Lower leg skin (tissue), 4 donors: ENCODE data around the gene NTNG1. TPM values are rescaled to one million over a fixed set of nuclear protein-coding genes. Genes with fewer than 3 reads are reported as not detected.

Source experiments
- DNase-seq, 2 donors: peaks; one replicate each; pipeline ENCODE4 v3.0.0-alpha.2; 2019; ENCODE audit warnings: low spot score in 2 of 2
- H3K4me3 ChIP-seq: fragments of 200-600 bp; sonication (generic); 2 replicates; pipeline ENCODE4 v1.5.1; 2017; ENCODE audit warnings: mild to moderate bottlenecking, low read depth; ENCODE audit not compliant: poor library complexity, severe bottlenecking
- CTCF ChIP-seq, 3 donors: fragments of 450-650 bp; IDR thresholded peaks; one replicate each; pipeline ENCODE4 v1.5.1; 2016; ENCODE audit warnings: antibody characterized with exemption in 3 of 3, mild to moderate bottlenecking in 3 of 3, moderate library complexity in 2 of 3
- POLR2A ChIP-seq, 2 donors: fragments of 450-650 bp; IDR thresholded peaks; one replicate each; pipeline ENCODE4 v1.6.1; 2016 to 2017; ENCODE audit warnings: antibody characterized with exemption in 2 of 2, mild to moderate bottlenecking in 1 of 2, moderate library complexity in 1 of 2
- WGBS, 2 donors: methylation state at CpG; one replicate each; pipeline ENCODE4 v1.1.5; 2018; 5-methylcytosine and 5-hydroxymethylcytosine counted together
- intact Hi-C: fragments of 100-400 bp; cut with DNase I; formaldehyde crosslinking; loops from one replicate; pipeline ENCODE4 v1.15.0; 2023; ENCODE audit warnings: low total_unique reads
- total RNA-seq, 4 donors: library from RNA; depleted of rRNA; stranded (reverse); fragments of >200 nt; gene quantifications; one replicate each; pipeline ENCODE4 v1.1.0, GENCODE V29; 2016

The NTNG1 gene
- total RNA-seq, 4 donors from 2014 or later, result 2.6 to 8.1 (median 3.4) TPM

GRCh38 chr1:107529511-107530149 is 388.8 kb downstream of the NTNG1 start:
- WGBS, 2 donors, result 23 to 25% methylated on average over 6 of the region's 6 CpGs
- H3K4me3 ChIP-seq, result no peak overlapping the region
- TF ChIP-seq POLR2A (IDR thresholded peaks at IDR 0.05) (no peak), CTCF (IDR thresholded peaks at IDR 0.05) (peak in 1 of 3 donors; percentile 57)
- intact Hi-C loops, result no loop called here
- no peak for DNase-seq

- intact Hi-C loops, result no loop called here
- DNase-seq, result no peak
- WGBS, 2 donors, result 37 to 43% methylated on average over 6 of the region's 6 CpGs
- TF ChIP-seq CTCF (IDR thresholded peaks at IDR 0.05) (no peak), POLR2A (IDR thresholded peaks at IDR 0.05) (no peak)
- H3K4me3 ChIP-seq, result no peak overlapping the region
These were observed 389.7 kb downstream of the NTNG1 start for GRCh38 chr1:107530543-107530942.

- DNase-seq, result no peak
- 62 to 68% methylated on average over 12 of the region's 12 CpGs for WGBS, 2 donors
- intact Hi-C loops, result no loop called here
- no peak overlapping the region for H3K4me3 ChIP-seq
- no peak for TF ChIP-seq CTCF (IDR thresholded peaks at IDR 0.05)
- TF ChIP-seq POLR2A (IDR thresholded peaks at IDR 0.05), result no peak
These were observed 390.4 kb downstream of the NTNG1 start for GRCh38 chr1:107531065-107531908.

GRCh38 chr1:107532318-107532717 is 391.5 kb downstream of the NTNG1 start:
- WGBS, 2 donors, result 65 to 67% methylated on average over 5 of the region's 5 CpGs
- DNase-seq, result no peak
- intact Hi-C loops, result no loop called here
- no peak overlapping the region for H3K4me3 ChIP-seq
- TF ChIP-seq POLR2A (IDR thresholded peaks at IDR 0.05) (no peak), CTCF (IDR thresholded peaks at IDR 0.05) (no peak)

Other genes starting within 250 kb of the NTNG1 start
- 10 to 100 TPM in 2 of 4 donors, 1 to 10 TPM in 2; 9.0 to 16.4 (median 10.1) TPM for gene PRMT6, start 84.4 kb upstream of the NTNG1 start, total RNA-seq